GF-D8 (cell line): ENCODE measurements around the gene MOCS1.

Experiments used
- DNase-seq: peaks from one replicate; lab custom pipeline; 2025; lab: John Stamatoyannopoulos, UW

MOCS1 gene

GRCh38 chr6:39924283-39924682 lies 10.0 kb downstream of the MOCS1 start:
- DNase-seq = no peak

GRCh38 chr6:39923861-39924260 lies 10.4 kb downstream of the MOCS1 start:
- DNase-seq = no peak

GRCh38 chr6:39923394-39923793 lies 10.9 kb downstream of the MOCS1 start:
- no peak for DNase-seq

GRCh38 chr6:39922821-39923220 lies 11.4 kb downstream of the MOCS1 start:
- DNase-seq = no peak

GRCh38 chr6:39920157-39920556 lies 14.1 kb downstream of the MOCS1 start:
- no peak for DNase-seq

- no peak for DNase-seq
Measured at GRCh38 chr6:39918831-39919230, 15.4 kb downstream of the MOCS1 start.

GRCh38 chr6:39917981-39918380 lies 16.3 kb downstream of the MOCS1 start:
- DNase-seq = no peak

GRCh38 chr6:39917329-39917728 lies 16.9 kb downstream of the MOCS1 start:
- no peak for DNase-seq

- no peak for DNase-seq
Measured at GRCh38 chr6:39915866-39916265, 18.4 kb downstream of the MOCS1 start.

GRCh38 chr6:39914239-39914638 lies 20.0 kb downstream of the MOCS1 start:
- no peak for DNase-seq

- DNase-seq = no peak
Measured at GRCh38 chr6:39913391-39913916, 20.8 kb downstream of the MOCS1 start.

GRCh38 chr6:39912446-39912845 lies 21.8 kb downstream of the MOCS1 start:
- DNase-seq = no peak

GRCh38 chr6:39911513-39912125 lies 22.6 kb downstream of the MOCS1 start:
- DNase-seq = no peak

GRCh38 chr6:39910744-39911143 lies 23.5 kb downstream of the MOCS1 start:
- no peak for DNase-seq

- no peak for DNase-seq
Measured at GRCh38 chr6:39910164-39910563, 24.1 kb downstream of the MOCS1 start.

- no peak for DNase-seq
Measured at GRCh38 chr6:39909701-39910100, 24.6 kb downstream of the MOCS1 start.

- no peak for DNase-seq
Measured at GRCh38 chr6:39908838-39909583, 25.3 kb downstream of the MOCS1 start.

- no peak for DNase-seq
Measured at GRCh38 chr6:39907871-39908575, 26.2 kb downstream of the MOCS1 start.

GRCh38 chr6:39906318-39906761 lies 27.9 kb downstream of the MOCS1 start:
- no peak for DNase-seq

GRCh38 chr6:39905640-39905975 lies 28.7 kb downstream of the MOCS1 start:
- no peak for DNase-seq

- no peak for DNase-seq
Measured at GRCh38 chr6:39904946-39905639, 29.2 kb downstream of the MOCS1 start.

- DNase-seq = no peak
Measured at GRCh38 chr6:39903656-39904055, 30.6 kb downstream of the MOCS1 start.
